ENCODE measurements around the gene ADCY1.

The ADCY1 gene

DNA sequence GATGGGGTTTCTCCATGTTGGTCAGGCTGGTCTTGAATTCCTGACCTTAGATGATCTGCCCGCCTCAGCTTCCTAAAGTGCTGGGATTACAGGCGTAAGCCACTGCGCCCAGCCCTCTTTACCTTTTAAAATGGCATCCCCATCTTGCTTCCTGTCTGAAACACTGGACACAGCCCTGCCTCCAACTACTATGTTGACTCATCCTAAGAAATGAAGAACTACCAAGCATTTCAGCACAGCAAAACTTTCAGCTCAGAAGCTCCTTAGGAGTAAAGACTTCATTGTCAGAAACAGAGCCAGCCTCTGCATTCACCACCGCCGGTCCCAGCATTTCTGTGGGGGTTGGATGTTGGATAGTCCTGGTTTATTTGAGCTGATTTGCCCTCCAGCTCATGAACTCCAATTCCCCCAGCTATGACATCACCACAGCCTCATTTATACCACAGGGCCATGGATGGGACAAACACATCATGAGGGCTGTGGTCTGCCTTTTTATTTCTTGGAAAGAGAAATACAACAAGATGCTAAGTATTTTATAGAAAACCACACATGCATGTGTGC, 123.5 kb downstream of the ADCY1 start:
- peak; percentile 13 for DNase-seq

DNA sequence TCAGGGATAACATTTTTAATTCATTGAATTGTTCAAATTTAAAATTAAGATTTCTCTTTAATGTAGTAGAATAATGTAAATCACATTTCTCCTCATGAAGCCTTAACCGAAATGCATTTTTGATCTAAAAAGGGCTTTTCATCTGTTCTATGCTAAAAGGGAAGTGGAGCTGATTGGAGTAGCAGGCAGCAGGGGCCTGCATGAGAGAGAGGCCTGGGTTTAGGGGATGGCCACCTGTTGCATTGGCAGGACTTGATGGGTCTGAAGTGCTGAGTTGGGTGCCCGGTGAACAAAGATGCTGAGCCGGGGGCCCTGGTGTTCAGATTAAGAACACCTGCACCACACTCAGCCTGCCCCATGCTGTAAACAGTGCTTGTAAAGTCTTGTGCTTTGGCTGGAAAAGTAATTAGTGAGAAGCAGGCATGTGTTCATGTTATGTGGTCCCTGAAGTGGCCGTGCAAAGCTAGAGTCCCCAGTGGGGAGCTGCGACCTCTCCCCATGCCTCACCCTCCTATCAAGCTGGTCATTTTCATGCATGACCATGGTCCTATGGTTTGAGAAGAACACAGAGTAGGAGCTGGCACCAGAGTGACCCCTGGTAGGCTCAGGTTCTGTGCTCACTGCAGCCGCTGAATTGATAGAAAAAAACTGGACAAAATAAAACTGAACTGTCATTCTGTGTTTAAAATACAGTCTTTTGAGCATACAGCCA, 124.3 kb downstream of the ADCY1 start:
- DNase-seq: no peak

DNA sequence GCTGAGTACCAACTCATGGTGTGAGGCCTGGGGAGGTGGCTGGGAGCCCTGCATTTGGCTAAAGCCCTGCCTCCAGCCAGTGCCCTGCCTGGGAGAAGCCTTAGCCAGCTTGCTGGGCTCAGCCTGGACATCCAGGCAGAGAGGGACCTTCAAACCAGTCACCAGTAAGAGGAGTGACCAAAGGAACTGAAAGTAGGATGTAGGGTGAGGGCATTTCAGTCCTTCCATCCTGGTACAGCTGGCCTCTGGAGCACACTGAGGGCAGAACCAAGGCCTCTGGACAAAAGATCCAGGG, 124.8 kb downstream of the ADCY1 start:
- DNase-seq: no peak

DNA sequence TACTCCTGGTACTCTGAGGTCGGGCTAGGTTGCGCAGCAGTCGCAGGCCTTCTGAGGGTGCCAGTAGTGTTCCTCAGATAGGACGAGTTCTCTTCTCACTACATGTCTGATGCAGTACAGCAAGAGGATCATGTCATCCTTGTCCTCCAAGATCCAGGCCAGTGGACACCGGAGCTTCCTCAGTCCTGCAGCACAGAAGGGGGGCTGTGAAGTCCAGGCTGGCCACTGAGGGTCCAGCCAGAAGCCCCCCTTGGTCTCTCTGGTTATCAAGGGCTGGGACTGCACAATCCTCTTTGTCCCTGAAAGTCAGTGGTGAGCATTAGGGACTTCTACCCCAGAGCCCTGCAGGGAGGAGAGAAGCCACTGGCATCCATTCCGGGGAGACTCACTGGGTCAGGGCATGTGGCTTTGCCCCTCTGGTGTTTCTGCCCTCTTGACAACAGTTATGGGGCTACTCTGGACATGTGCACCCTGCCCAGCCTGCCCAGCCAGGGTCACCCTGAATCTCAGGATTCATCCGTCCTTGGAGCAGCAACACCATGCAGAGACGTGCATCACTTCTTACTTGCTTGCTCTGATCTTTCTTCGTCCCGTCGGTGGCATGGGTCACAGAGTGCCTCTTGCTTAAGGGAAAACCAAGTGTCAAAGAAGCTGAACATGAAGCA, 125.7 kb downstream of the ADCY1 start:
- DNase-seq: no peak

DNA sequence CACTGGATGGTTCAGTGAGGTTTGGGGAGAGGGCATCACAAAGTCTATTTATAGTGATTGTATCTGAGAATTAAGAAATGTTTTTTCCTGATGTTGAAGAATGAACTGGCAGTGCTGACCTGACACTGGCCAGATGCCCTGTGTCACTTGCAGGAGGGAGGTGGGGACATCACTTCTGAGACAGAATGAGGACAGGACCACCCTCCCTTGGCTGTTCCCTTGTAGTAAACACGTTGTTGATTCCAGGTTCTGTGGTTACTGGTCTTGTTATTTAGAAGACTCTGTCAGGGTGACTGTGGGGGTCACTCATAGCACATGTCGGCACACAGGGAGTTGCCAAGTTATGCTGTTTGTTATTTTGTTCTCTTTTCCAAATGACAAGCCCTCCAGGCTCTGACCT, 126.4 kb downstream of the ADCY1 start:
- DNase-seq: no peak

DNA sequence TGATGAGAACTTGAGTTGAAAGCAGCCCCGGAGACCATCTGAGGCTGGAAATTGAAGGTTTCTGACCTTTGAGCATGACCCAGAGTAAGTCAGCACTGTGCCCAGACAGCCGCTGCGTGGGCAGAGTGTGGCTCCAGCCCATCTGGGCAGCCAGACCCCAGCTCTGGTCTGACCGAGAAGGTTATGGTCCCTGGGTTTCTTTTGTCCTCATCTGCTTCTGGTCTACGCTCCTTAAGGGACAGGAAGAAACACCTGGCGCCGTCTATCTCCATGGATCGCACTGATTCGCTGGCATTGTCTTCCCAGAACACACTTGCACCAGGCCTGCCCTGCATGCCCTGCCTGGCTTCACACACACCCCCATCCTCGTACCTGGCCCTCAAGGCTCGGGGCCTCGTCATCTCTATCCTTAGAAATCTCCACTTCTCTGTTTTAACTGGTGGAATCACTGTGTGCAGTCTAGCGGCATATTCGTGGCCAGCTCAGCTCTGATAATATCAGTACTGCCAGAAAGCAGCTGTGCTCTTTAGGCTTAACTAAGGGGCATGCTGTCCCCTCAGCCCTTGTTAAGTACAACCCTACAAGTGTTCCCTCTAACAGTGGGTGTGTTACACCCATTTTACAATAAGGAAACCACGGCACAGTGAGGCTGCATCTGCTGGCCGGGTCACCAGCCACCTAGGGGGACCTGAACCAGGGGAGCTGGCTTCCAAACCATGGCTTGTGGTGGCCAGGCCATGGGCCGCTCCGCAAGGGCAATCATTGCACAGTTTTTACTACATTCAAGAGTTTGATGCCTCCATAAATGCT, 127.7 kb downstream of the ADCY1 start:
- DNase-seq: no peak

DNA sequence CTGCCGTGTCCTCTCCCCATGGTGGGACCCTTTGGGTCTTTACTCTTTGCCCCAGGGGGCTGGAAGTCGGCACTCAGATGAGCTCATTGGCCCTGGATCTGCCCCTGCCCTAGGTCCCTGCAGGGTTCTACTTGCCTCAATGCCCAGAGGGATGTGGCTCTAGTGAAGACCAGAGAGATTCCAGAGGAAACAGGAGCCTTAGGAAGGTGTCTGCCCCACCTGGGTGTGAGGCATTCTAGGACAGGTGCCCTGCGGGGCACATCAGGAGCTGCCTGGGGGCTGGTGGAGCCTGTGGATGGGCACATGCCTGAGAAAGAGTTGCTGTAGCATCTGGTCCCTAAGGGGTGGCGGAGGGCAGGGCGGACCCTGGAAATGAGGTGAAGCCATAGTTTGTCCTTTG, 128.6 kb downstream of the ADCY1 start:
- no peak for DNase-seq

DNA sequence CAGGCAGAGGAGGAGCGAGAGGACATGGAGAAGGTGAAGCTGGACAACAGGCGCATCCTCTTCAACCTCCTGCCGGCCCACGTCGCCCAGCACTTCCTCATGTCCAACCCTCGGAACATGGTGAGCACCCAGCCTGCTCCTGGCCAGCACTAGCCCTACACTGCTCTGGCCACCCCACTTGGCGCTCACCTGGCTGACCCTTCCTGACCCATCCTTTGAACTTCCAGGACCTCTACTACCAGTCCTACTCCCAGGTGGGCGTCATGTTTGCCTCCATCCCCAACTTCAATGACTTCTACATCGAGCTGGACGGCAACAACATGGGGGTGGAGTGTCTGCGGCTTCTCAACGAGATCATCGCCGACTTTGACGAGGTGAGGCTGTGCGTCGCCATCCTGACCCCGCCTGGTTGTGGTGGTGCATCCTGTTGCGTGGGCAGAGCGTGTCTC, 129.2 kb downstream of the ADCY1 start:
- no peak for DNase-seq

DNA sequence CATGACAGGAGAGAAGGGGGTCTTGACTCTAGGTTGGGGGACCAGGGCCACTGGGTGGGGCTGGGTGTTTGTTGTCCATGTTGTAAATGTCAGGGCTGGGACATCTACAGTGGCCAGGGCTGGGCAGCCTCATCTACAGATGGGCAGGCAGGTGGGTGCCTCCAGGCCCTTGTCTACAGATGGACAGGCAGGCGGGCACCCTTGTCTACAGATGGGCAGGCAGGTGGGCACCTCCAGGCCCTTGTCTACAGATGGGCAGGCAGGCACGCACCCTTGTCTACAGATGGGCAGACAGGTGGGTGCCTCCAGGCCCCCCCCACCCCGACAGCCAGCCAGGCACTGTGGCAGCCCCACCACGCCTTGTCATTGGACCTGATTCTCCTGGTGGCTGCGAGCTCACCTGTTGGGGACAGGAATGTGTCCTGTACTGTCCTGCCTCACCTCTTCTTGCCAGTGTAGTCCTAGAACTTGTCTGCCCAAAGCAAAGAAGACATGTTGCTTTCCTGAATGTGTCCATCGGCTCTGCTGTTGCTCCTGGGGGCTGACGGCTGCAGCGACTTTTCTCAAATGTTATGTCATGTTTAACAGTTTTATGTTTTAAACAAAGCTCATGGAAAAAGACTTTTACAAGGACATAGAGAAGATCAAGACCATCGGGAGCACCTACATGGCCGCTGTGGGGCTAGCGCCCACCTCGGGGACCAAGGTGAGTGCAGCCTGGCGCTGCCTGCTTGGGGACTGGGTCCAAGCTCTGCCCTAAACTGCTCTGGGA, 129.9 kb downstream of the ADCY1 start:
- DNase-seq: no peak

DNA sequence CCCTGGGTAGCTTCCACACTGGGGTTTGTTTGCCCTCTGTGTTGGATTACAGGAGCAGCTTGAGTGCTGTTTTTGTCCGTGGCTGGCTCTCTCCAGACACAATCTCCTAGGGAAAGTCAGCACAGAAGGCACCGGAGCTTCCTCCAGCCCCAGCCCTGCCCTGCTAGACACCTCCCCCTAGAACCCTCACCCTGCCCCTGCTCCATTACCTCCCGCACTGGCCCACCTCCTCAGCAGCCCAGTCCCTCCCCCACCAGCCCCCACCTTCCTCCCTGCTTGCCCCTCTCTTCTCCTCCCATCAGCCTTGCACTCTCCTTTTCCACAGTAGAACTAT, 130.5 kb downstream of the ADCY1 start:
- no peak for DNase-seq

DNA sequence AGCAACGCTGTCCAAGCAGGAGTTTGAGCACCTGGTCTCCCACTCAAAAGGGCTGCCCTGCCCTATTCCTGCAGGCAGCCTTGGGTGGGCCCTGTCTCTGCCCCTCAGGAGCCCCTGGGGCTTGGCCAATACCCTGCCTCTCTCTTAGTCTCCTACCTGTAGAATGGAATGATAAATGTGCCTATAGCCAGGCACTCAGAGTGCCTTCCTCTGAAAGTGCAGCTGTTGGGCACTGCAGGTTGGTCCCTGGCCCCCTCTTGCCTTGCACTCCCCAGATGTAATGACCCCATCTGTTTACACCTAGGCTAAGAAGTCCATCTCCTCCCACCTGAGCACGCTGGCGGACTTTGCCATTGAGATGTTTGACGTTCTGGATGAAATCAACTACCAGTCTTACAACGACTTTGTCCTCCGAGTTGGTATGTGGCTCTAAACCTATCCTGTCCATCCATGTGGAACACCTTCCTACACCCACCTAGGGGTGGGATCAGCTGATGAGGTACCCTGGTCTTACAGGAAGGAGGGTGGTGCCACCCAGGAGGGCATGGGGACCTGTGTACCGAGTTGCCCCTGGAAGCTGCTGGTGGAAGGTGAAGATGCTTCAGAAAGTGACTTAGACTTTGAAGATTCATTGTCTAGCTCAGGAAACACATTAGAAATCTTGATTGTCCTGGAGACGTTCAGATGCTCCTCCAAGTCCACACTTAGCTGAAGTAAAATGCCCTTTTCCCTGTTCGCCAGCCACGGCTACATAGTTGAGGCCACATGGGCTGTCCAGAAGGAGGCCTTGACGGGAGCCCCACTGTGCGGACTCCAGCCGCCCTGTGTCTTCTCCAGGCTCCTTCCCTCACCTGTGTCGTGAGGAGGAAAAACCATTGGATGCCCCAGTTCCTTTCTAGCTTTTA, 134.1 kb downstream of the ADCY1 start:
- no peak for DNase-seq

DNA sequence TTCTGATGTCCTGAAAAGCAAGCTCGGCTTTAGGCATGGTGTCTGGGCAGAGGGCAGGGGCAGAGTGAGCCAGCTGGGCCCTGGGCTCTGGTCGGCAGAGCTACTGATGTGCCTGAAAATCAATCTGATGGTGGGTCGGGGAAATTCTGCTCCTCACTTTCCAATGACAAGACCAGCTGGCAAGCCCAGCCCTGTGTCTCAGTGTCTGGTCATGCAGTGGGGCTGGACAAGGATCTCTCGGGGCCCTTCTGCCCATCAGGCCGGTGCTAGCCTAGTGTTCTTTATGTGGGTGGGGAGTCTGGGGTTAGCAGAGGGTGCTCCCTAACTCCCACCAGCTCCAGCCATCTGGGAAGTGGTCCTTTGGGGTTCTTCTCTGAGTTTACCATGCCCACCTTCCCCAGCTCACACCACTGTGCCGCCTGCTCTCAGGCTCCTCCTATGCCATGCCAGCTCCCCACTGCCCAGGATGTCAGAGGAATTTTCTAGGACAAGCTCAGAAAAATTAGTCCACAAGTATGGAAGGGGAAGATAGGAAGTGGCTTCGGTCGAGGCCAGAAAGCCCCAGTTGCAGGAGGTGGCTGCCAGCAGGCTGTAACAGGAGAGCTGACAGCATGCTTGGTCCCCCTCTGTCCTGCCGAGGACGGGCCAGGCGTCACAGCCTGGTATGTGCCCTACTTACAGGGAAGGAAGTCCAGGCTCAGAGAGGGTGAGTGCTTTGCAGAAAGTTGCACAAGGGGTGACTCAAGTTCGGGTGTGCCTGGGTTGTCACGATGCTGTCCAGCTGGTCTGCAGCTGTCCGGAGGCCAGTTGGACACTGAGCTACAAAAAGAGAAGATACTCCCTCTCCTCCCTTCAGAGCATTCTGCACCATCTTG, 135.2 kb downstream of the ADCY1 start:
- DNase-seq: no peak

DNA sequence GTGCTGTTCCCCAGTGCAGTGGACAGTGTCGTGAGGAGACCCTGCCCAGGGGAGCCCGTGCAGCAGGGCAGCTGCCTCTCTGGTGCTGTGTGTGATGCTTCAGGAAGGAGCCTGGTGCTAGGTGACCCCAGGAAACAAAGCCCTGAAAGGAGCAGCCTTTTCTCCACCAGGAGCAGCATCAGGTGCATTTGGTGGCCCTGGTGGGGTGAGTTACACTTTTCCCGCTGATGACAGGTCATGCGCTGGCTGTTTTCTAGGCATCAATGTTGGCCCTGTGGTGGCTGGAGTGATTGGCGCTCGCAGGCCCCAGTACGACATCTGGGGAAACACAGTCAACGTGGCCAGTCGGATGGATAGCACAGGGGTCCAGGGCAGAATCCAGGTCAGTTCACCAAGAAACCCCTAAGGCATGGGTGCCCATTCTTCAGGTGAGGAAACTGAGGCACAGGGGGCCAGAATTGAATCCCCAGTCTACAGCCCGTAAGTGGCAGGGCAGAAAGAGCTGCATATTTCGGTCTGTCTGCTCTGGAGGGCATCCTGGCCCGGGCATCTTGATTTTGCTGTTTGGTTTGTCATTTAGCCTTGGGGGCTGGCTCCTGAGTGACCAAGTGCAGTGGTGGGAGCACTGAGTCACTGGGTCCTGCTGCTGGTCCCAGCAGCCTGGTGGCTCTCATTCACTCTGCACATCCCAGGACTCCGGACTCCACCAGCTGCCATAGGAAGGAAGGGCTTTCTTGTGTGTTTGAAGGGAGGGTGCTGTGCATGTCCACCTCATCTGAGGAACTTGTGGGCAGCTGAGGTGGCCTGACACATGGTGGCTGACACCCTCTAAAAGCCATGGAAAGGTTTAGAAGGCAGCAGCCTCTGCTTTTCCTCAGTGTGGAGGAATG, 136.3 kb downstream of the ADCY1 start:
- no peak for DNase-seq

DNA sequence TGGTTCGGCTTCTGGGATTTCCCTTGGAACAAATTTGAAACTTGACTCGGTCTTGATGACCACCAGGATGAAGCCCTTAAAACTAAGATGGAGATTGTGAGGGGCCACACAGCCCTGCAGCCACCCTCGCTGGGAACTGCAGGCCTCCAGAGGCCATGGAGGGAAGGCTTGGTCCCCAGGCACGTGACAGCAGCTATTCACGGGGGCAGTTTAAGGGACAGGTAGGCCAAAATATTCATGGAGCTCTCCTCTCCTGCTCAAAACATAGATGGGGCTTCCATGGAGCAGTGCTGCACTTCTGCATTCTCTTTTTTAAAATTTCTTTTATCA, 137.0 kb downstream of the ADCY1 start:
- no peak for DNase-seq

DNA sequence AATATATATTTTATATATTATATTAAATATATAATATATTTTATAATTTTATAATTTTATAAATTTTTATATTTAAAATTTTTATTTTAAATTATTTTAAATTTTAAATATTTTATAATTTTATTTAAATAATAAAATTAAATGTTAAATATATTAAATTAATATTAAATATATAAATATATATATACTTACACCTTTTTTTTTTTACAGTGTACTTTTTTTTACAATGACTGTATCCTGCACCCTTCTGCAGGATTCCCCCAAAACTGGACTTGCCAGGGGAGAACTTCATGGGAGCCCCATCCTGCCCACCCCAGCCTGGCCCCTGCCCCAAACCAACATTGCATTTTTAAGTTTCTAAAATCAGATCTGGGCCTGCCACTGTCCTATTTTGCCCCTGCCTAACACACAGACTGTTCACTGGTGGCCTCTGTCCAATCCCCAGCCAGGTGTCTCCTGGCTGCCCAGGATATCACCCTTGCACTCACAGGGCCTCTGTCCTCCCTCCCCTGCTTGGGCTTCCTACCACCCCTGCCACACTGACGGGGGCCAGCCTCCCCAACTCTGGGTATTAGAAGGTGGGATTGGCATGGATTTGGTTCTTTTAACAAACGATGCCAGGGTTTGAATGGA, 138.0 kb downstream of the ADCY1 start:
- DNase-seq: no peak

DNA sequence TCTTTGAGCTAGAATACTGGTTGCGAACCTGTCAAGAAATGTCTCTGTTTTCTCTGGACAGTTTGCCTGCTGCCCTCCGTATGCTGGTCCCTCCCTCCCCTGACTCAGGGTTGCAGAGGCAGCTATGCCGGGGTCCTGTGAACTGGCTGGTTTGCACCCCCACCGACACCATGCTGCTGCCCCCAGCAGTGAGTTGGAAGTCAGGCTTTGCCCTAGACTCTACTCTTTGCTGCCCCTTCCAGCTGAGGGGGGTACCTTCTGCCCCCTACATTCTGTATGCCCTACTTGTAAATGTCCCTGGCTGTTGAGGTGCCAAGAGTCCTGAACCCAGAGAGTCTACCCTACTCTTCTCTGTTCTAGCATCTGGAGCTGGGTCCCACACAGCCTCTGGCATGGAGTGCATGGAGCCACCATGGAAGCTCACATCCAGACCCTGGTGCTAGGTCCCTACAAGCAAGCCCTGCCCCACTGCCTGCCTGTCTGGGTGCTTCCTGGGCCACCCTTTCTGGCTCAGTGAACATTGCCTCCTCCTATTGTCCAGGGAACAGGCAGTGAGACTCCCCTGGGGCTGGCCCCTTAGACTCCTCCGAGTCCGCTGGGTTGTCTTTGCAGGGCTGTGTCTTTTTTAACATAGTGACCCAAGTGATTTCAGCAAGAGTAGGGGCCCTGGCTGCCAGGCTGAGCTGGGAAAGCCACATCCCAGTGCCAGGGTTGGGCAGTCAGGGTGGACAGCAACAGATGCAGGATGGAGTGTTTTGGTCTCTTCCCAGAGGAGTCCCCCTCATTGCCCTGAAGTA, 138.9 kb downstream of the ADCY1 start:
- DNase-seq: no peak

DNA sequence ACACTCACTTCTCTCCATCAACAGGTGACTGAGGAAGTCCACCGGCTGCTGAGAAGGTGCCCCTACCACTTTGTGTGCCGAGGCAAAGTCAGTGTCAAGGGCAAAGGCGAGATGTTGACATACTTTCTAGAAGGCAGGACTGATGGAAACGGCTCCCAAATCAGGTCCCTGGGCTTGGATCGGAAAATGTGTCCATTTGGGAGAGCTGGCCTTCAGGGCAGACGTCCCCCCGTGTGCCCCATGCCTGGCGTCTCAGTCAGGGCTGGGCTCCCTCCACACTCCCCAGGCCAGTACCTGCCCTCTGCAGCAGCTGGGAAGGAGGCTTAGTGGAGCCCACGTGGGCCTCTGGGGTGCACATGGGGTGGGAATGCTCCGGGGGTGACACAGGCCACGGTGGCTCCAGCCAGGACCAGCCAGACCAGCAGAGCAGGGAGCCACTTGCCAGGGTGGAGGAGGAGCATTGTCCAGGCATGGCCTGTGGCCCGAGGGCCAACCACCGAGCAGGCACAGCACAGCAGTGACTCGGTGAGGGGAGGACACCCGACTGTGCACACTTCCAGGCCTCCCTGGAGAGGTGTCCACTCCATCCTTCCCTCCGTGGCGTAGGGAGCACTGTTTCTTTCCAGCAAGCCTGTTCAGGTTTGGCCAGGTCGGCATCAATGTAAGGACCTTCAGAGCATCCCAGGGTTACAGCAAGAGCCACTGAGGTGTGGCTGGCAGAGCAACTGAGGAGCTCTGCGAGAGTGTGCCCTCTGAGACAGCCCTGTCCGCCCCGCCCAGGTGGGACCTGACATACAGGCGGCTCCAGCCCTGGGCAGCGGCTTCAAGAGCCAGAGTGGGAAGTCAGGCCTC, 139.7 kb downstream of the ADCY1 start:
- DNase-seq: no peak

DNA sequence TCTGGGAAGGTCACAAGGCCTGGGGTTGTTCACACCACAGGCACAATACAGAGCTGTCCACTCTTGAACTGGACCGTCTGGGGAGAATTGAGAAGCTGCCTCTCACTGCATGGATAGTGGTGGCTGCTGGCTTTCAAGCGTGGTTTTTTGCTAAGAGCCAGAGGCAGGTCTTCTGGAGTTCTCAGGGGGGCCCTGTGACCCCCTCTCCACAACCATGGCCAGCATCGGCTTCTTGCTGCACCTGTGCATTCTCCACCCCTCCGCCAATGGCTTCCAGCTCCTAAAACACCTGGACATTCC, 140.3 kb downstream of the ADCY1 start:
- DNase-seq: no peak
